PC-9 (cell line): Measurements from ENCODE around the gene ANK2.

Source experiments
- EZH2 ChIP-seq: fragments of 200-600 bp; sonication (generic); IDR thresholded peaks from 2 replicates; pipeline ENCODE4 v1.8.0; 2017; ENCODE audit warnings: antibody characterized with exemption, low read depth
- TF ChIP-seq, protein P1 (sequence below): fragments of 200-600 bp; sonication (generic); conservative IDR thresholded peaks from 2 replicates; pipeline ENCODE4 v1.6.1; 2017; ENCODE audit warnings: mixed run types, antibody characterized with exemption, mild to moderate bottlenecking, moderate library complexity

DNA sequence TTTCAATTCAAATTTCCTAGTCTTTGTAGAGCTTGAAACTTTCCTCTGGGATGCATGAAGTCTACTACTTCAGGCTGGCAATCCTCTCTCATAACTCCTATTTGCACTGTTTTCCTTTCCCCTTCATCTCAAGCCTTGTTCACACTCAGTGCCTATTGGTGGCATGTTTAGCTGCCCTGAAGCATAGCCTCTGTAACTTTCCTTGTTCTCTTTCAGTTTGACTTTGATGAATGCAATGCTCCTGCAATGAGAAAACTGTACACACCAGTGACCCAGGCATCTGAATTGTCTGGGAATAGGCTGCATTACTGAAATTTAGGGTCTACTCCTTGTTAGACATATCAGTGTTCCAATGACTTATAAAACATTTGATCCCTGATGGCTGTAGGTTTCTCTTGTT is 81.7 kb downstream of the ANK2 start:
- TF ChIP-seq EZH2 = no peak
- TF ChIP-seq, protein P1, sequence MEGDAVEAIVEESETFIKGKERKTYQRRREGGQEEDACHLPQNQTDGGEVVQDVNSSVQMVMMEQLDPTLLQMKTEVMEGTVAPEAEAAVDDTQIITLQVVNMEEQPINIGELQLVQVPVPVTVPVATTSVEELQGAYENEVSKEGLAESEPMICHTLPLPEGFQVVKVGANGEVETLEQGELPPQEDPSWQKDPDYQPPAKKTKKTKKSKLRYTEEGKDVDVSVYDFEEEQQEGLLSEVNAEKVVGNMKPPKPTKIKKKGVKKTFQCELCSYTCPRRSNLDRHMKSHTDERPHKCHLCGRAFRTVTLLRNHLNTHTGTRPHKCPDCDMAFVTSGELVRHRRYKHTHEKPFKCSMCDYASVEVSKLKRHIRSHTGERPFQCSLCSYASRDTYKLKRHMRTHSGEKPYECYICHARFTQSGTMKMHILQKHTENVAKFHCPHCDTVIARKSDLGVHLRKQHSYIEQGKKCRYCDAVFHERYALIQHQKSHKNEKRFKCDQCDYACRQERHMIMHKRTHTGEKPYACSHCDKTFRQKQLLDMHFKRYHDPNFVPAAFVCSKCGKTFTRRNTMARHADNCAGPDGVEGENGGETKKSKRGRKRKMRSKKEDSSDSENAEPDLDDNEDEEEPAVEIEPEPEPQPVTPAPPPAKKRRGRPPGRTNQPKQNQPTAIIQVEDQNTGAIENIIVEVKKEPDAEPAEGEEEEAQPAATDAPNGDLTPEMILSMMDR = no peak
